ENCODE data around the gene TRPM2.

DNA sequence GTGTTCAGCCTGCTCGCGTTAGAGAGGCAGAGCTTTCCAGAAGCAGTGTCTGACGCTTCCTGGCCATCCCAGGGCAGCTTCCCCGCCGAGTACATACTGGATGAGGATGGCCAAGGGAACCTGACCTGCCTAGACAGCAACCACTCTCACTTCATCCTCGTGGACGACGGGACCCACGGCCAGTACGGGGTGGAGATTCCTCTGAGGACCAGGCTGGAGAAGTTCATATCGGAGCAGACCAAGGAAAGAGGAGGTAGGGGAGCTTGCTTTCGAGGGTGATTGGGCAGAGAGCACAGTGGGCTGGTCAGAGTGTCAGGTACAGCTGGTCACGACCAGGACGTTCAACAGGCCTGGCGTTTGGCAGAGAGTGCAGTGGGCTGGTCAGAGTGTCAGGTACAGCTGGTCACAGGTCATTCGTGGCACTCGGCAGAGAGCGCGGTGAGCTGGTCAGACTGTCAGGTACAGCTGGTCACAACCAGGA, 22.4 kb downstream of the TRPM2 start:
- TF ChIP-seq, protein P1, sequence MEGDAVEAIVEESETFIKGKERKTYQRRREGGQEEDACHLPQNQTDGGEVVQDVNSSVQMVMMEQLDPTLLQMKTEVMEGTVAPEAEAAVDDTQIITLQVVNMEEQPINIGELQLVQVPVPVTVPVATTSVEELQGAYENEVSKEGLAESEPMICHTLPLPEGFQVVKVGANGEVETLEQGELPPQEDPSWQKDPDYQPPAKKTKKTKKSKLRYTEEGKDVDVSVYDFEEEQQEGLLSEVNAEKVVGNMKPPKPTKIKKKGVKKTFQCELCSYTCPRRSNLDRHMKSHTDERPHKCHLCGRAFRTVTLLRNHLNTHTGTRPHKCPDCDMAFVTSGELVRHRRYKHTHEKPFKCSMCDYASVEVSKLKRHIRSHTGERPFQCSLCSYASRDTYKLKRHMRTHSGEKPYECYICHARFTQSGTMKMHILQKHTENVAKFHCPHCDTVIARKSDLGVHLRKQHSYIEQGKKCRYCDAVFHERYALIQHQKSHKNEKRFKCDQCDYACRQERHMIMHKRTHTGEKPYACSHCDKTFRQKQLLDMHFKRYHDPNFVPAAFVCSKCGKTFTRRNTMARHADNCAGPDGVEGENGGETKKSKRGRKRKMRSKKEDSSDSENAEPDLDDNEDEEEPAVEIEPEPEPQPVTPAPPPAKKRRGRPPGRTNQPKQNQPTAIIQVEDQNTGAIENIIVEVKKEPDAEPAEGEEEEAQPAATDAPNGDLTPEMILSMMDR (IDR thresholded peaks at IDR 0.05; ENCODE audit: low read depth, low read length): no peak
- TF ChIP-seq EZH2phosphoT487 (IDR thresholded peaks at IDR 0.05; ENCODE audit: low read depth): no peak

Data from OCI-LY3 (cell line).